Suprapubic skin (tissue), 3 donors: ENCODE measurements around the gene BTRC.

Experiments used
- POLR2AphosphoS5 ChIP-seq, 3 donors: sonication (generic); formaldehyde crosslinking; IDR thresholded peaks; one replicate each; pipeline ENCODE4 v1.6.1; 2017; ENCODE audit warnings: antibody characterized with exemption in 3 of 3
- TF ChIP-seq, protein P1 (sequence below), 2 donors: fragments of 200-600 bp in 1 of 2; fragments of 450-650 bp in 1 of 2; sonication (generic) in 1 of 2; IDR thresholded peaks; one replicate each; pipeline ENCODE4 v1.5.1; 2016 to 2019; ENCODE audit warnings: antibody characterized with exemption in 2 of 2, mild to moderate bottlenecking in 1 of 2, moderate library complexity in 1 of 2

DNA sequence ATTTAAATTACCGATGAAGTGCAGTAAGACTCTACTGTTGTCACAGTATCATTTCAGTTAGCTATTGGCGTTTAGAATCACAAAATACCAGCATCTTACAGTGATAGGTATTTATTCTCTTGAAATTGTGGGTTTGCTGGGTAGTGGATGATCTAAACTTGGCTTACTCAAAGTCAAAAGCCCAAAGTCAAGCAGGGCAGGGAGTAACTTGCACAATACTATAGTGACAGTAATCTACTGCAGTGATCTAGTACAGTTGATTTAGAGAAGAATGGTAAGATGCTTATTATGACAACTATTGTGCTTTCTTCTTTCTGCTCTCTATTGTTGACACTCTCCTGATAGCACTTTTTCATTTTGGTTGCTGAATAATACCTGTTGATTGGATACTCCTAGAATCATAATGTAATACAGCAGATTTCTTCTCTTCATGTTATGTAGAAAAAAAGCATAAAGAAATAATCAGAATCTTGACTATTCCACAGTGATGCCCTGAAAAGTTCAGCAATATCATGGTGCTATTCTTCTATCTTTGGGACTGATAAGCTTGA is 10.0 kb downstream of the BTRC start:
- TF ChIP-seq, protein P1, sequence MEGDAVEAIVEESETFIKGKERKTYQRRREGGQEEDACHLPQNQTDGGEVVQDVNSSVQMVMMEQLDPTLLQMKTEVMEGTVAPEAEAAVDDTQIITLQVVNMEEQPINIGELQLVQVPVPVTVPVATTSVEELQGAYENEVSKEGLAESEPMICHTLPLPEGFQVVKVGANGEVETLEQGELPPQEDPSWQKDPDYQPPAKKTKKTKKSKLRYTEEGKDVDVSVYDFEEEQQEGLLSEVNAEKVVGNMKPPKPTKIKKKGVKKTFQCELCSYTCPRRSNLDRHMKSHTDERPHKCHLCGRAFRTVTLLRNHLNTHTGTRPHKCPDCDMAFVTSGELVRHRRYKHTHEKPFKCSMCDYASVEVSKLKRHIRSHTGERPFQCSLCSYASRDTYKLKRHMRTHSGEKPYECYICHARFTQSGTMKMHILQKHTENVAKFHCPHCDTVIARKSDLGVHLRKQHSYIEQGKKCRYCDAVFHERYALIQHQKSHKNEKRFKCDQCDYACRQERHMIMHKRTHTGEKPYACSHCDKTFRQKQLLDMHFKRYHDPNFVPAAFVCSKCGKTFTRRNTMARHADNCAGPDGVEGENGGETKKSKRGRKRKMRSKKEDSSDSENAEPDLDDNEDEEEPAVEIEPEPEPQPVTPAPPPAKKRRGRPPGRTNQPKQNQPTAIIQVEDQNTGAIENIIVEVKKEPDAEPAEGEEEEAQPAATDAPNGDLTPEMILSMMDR (IDR thresholded peaks at IDR 0.05): no peak
- TF ChIP-seq POLR2AphosphoS5 (IDR thresholded peaks at IDR 0.05): no peak
